Right hindlimb (tissue), 1 donor: Measurements from ENCODE around the gene HRH1.
"Not testable (repeated sequence)": the region's sequence is repeated elsewhere in the genome, so short reads cannot be mapped to it uniquely, and the experiment has no call there.

Experiments used
- DNase-seq: peaks from one replicate; pipeline ENCODE4 v3.0.0-alpha.2; 2018

Gene HRH1

GRCh38 chr3:11173828-11174465 lies 19.7 kb downstream of the HRH1 start:
- DNase-seq = no peak

GRCh38 chr3:11178421-11178820 lies 24.1 kb downstream of the HRH1 start:
- DNase-seq = no peak

GRCh38 chr3:11184328-11184969 lies 30.2 kb downstream of the HRH1 start:
- not testable (repeated sequence) for DNase-seq

GRCh38 chr3:11185144-11185543 lies 30.9 kb downstream of the HRH1 start:
- DNase-seq = no peak

GRCh38 chr3:11185564-11186317 lies 31.4 kb downstream of the HRH1 start:
- DNase-seq = peak; percentile 75

- DNase-seq = no peak
Observed at GRCh38 chr3:11186318-11186692, 32.0 kb downstream of the HRH1 start.

GRCh38 chr3:11186771-11187191 lies 32.5 kb downstream of the HRH1 start:
- DNase-seq = peak; percentile 58

- no peak for DNase-seq
Observed at GRCh38 chr3:11187681-11188080, 33.4 kb downstream of the HRH1 start.

- no peak for DNase-seq
Observed at GRCh38 chr3:11188231-11188630, 33.9 kb downstream of the HRH1 start.

- DNase-seq = peak; percentile 75
Observed at GRCh38 chr3:11195201-11195600, 40.9 kb downstream of the HRH1 start.

GRCh38 chr3:11195721-11196332 lies 41.5 kb downstream of the HRH1 start:
- peak; percentile 45 for DNase-seq

GRCh38 chr3:11197484-11197883 lies 43.2 kb downstream of the HRH1 start:
- no peak for DNase-seq

- no peak for DNase-seq
Observed at GRCh38 chr3:11198070-11198469, 43.8 kb downstream of the HRH1 start.

- no peak for DNase-seq
Observed at GRCh38 chr3:11198495-11198894, 44.2 kb downstream of the HRH1 start.

GRCh38 chr3:11199902-11200845 lies 45.9 kb downstream of the HRH1 start:
- no peak for DNase-seq

- DNase-seq = no peak
Observed at GRCh38 chr3:11201251-11202019, 47.1 kb downstream of the HRH1 start.

GRCh38 chr3:11203961-11204360 lies 49.7 kb downstream of the HRH1 start:
- DNase-seq = no peak

- DNase-seq = no peak
Observed at GRCh38 chr3:11204697-11205348, 50.5 kb downstream of the HRH1 start.

GRCh38 chr3:11205881-11206280 lies 51.6 kb downstream of the HRH1 start:
- not testable (repeated sequence) for DNase-seq

GRCh38 chr3:11206316-11206715 lies 52.0 kb downstream of the HRH1 start:
- DNase-seq = no peak

GRCh38 chr3:11206953-11207352 lies 52.7 kb downstream of the HRH1 start:
- no peak for DNase-seq
